HG02938 (cell line): Measurements from ENCODE around the gene SLC5A3.

Experiments
- ATAC-seq: cut with Tn5 transposase; IDR thresholded peaks from one replicate; pipeline ENCODE4 v1.9.1; 2021; ENCODE audit warnings: mild to moderate bottlenecking, moderate library complexity; ENCODE audit not compliant: unreplicated experiment

The SLC5A3 gene

GRCh38 chr21:34073032-34073748 is at the start of gene SLC5A3, which contains the start of gene MRPS6:
SLC5A3 (plus strand) TSS chr21:34073578; CDS start chr21:34095199, 21,621 bp downstream.
MRPS6 (plus strand) TSS chr21:34073578; CDS start chr21:34073701, 123 bp downstream.
- ATAC-seq: peak; percentile 66

GRCh38 chr21:34023691-34024373 is 49.5 kb upstream of the SLC5A3 start:
- ATAC-seq: no peak

GRCh38 chr21:34024374-34024693 is 49.0 kb upstream of the SLC5A3 start:
- ATAC-seq: no peak

- no peak for ATAC-seq
These were observed 45.5 kb upstream of the SLC5A3 start for GRCh38 chr21:34027721-34028461.

- ATAC-seq: peak; percentile 91
These were observed 43.4 kb upstream of the SLC5A3 start for GRCh38 chr21:34029743-34030528.

GRCh38 chr21:34031835-34032370 is 41.5 kb upstream of the SLC5A3 start:
- no peak for ATAC-seq

GRCh38 chr21:34034369-34035014 is 38.9 kb upstream of the SLC5A3 start:
- no peak for ATAC-seq

GRCh38 chr21:34035619-34036354 is 37.6 kb upstream of the SLC5A3 start:
- ATAC-seq: no peak

- ATAC-seq: no peak
These were observed 36.2 kb upstream of the SLC5A3 start for GRCh38 chr21:34037009-34037795.

- no peak for ATAC-seq
These were observed 33.5 kb upstream of the SLC5A3 start for GRCh38 chr21:34039678-34040382.

- no peak for ATAC-seq
These were observed 30.6 kb upstream of the SLC5A3 start for GRCh38 chr21:34042735-34043134.

- no peak for ATAC-seq
These were observed 30.0 kb upstream of the SLC5A3 start for GRCh38 chr21:34043333-34043732.

GRCh38 chr21:34046917-34047316 is 26.5 kb upstream of the SLC5A3 start:
- ATAC-seq: peak; percentile 47

- no peak for ATAC-seq
These were observed 25.5 kb upstream of the SLC5A3 start for GRCh38 chr21:34047835-34048234.

GRCh38 chr21:34052171-34052570 is 21.2 kb upstream of the SLC5A3 start:
- ATAC-seq: no peak

GRCh38 chr21:34054259-34054658 is 19.1 kb upstream of the SLC5A3 start:
- no peak for ATAC-seq

- ATAC-seq: no peak
These were observed 17.8 kb upstream of the SLC5A3 start for GRCh38 chr21:34055615-34056014.

- no peak for ATAC-seq
These were observed 11.4 kb upstream of the SLC5A3 start for GRCh38 chr21:34061983-34062382.
